Activated naive CD8-positive, alpha-beta T cell treated with anti-CD3 and anti-CD28 coated beads for 36 hours (primary cell): Measurements from ENCODE around the gene TOB2. TPM values are rescaled to one million over a fixed set of nuclear protein-coding genes. Genes with fewer than 3 reads are reported as not detected.
"Not testable (repeated sequence)": the region's sequence is repeated elsewhere in the genome, so short reads cannot be mapped to it uniquely, and the experiment has no call there.

Experiments used
- DNase-seq: peaks from one replicate; pipeline ENCODE4 v3.0.0; 2021
- H3K27ac Mint-ChIP-seq: one replicate; pipeline ENCODE4 v1.8.0; 2022; ENCODE audit warnings: mild to moderate bottlenecking, moderate library complexity, mixed read lengths
- H3K27me3 Mint-ChIP-seq: one replicate; pipeline ENCODE4 v1.8.0; 2022; ENCODE audit warnings: mild to moderate bottlenecking, mixed read lengths
- H3K36me3 Mint-ChIP-seq: one replicate; pipeline ENCODE4 v1.8.0; 2021; ENCODE audit warnings: mild to moderate bottlenecking, mixed read lengths
- H3K4me1 Mint-ChIP-seq: one replicate; pipeline ENCODE4 v1.8.0; 2021; ENCODE audit warnings: mixed read lengths
- H3K4me3 Mint-ChIP-seq: one replicate; pipeline ENCODE4 v1.8.0; 2022; ENCODE audit warnings: mild to moderate bottlenecking, moderate library complexity, mixed read lengths
- H3K9me3 Mint-ChIP-seq: one replicate; pipeline ENCODE4 v1.8.0; 2022; ENCODE audit warnings: mixed read lengths
- total RNA-seq, 2 experiments: library from RNA; stranded (reverse); gene quantifications; one replicate each; pipeline ENCODE4 v1.2.3, GENCODE V29; 2021

TOB2 gene
- total RNA-seq, 2 experiments from 2014 or later = 33.9 to 34.8 TPM

GRCh38 chr22:41417622-41418390 is 28.8 kb downstream of the TOB2 start:
- no peaks in the 10 kb centered on the region for H3K27me3 Mint-ChIP-seq
- H3K4me3 Mint-ChIP-seq = no peak overlapping the region
- DNase-seq = no peak
- H3K4me1 Mint-ChIP-seq = peaks cover 20% of the 10 kb centered on the region
- peaks cover 20% of the 10 kb centered on the region for H3K36me3 Mint-ChIP-seq
- H3K9me3 Mint-ChIP-seq = no peaks in the 10 kb centered on the region
- no peak overlapping the region for H3K27ac Mint-ChIP-seq

DNA sequence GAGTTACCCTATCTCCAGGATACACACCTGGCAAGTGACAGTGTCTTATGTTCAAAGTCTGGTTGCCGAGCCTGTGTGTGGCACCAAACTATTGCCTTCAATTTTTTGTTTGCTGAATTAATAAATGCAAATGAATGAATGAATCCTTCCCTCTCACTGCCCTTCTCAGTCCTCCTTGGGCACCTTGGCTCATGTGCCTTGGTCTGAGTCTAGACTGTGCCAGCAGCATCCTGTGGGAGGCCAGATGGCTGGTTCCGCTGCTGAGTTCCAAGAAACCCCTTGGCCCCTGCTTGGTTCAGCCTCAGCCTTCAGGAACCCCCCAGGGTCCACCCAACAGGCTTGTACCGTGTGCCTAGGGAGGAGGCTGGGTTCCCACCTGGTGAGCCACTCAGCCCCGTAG is 31.0 kb downstream of the TOB2 start:
- H3K36me3 Mint-ChIP-seq = peaks cover 20% of the 10 kb centered on the region
- peaks cover 31% of the 10 kb centered on the region for H3K4me1 Mint-ChIP-seq
- H3K27me3 Mint-ChIP-seq = no peaks in the 10 kb centered on the region
- DNase-seq = no peak
- H3K4me3 Mint-ChIP-seq = peak overlapping the region; percentile 98
- H3K9me3 Mint-ChIP-seq = no peaks in the 10 kb centered on the region
- peak overlapping the region; percentile 78 for H3K27ac Mint-ChIP-seq

DNA sequence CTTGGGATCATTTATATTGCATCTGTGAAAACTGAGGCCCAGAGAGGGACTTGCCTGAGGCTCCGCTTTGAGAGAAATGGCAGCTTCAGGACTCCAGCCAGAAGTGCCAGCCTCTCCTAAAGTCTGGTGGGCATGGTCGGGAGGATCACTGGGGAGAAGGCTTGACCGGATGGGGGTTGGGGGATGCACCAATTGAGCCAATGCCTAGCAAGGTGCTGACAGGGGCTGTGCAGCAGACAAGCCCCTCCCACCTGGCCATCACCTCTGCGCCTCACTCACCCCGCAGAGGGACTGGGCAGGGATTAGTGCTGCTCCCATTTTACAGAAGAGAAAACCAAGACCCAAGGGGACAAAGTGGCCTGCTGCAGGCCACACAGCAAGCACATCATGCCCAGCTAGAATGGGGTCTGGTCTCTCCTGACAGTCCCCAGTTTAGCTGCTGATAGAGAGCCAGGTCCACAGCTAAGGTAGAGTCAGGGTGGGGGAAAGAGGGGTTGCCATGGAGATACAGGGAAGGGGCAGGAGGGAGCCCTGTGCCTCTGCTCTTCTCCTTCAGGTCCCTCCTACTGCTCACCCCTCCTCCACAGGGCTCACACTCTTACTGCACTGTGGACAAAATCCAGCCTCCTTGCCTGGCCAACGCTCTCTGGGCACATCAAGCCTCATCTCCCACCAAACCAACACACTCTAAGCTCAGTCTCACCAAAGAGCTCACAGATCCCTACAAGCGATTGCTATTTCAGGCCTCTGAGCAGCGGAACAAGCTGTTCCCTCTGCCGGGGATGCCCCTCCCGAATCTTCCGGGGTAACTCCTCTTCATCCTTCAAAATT is 35.4 kb downstream of the TOB2 start:
- no peak for DNase-seq
- H3K36me3 Mint-ChIP-seq = peaks cover 20% of the 10 kb centered on the region
- peak overlapping the region; percentile 81 for H3K27ac Mint-ChIP-seq
- H3K9me3 Mint-ChIP-seq = no peaks in the 10 kb centered on the region
- H3K27me3 Mint-ChIP-seq = no peaks in the 10 kb centered on the region
- peaks cover 29% of the 10 kb centered on the region for H3K4me1 Mint-ChIP-seq
- H3K4me3 Mint-ChIP-seq = peak overlapping the region; percentile 40

GRCh38 chr22:41410311-41410751 is 36.3 kb downstream of the TOB2 start:
- Mint-ChIP-seq H3K36me3 (peaks cover 13% of the 10 kb centered on the region), H3K4me1 (peaks cover 28% of the 10 kb centered on the region), H3K27me3 (no peaks in the 10 kb centered on the region), H3K4me3 (no peak overlapping the region), H3K9me3 (no peaks in the 10 kb centered on the region), H3K27ac (peak overlapping the region; percentile 75)
- DNase-seq = no peak

DNA sequence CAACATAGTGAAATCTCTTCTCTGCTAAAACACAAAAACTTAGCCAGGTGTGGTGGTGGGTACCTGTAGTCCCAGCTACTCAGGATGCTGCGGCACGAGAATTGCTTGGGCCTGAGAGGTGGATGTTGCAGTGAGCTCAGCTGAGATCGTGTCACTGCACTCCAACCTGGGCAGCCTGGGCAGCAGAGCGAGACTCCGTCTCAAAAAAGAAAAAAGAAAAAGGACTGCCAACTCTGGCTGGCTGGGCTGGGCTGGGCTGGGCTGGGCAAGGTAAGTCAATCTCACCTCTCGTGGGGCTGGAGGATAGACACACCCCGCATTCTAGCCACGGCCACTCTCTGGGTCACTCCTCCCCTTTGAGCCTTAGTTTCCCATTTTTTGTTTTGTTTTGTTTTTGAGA is 37.9 kb downstream of the TOB2 start:
- H3K4me1 Mint-ChIP-seq = peaks cover 27% of the 10 kb centered on the region
- no peak overlapping the region for H3K27ac Mint-ChIP-seq
- no peaks in the 10 kb centered on the region for H3K9me3 Mint-ChIP-seq
- no peaks in the 10 kb centered on the region for H3K27me3 Mint-ChIP-seq
- DNase-seq = no peak
- H3K36me3 Mint-ChIP-seq = peaks cover 2% of the 10 kb centered on the region
- no peak overlapping the region for H3K4me3 Mint-ChIP-seq

- H3K9me3 Mint-ChIP-seq = no peaks in the 10 kb centered on the region
- no peak overlapping the region for H3K27ac Mint-ChIP-seq
- no peak for DNase-seq
- peaks cover under 1% of the 10 kb centered on the region for H3K36me3 Mint-ChIP-seq
- H3K4me3 Mint-ChIP-seq = no peak overlapping the region
- no peaks in the 10 kb centered on the region for H3K27me3 Mint-ChIP-seq
- peaks cover 26% of the 10 kb centered on the region for H3K4me1 Mint-ChIP-seq
Observed at GRCh38 chr22:41407433-41407832, 39.2 kb downstream of the TOB2 start.

GRCh38 chr22:41406410-41406809 is 40.2 kb downstream of the TOB2 start:
- Mint-ChIP-seq H3K4me1 (peaks cover 20% of the 10 kb centered on the region), H3K4me3 (peak overlapping the region; percentile 15), H3K27ac (peak overlapping the region; percentile 78), H3K9me3 (no peaks in the 10 kb centered on the region), H3K27me3 (no peaks in the 10 kb centered on the region), H3K36me3 (no peaks in the 10 kb centered on the region)
- DNase-seq = no peak

DNA sequence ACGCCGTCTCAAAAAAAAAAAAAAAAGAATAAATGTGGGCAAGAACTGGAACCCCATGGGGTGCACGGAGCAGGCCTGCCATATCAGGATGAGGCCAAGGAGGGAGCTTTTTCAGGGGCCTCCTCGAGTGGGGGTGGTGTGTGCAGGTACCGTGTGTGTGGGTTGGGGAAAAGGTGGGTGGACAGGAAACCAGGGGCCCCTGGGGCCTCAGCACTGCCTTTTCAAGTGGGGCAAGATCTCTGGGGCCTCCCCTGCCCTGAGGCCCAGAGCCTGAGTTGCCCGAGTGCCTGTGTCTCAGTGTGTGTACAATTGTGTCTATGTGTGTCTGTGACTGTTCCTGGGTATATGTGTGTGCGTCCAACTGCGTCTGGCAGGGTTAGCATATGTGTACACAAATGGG is 41.0 kb downstream of the TOB2 start:
- Mint-ChIP-seq H3K4me3 (peak overlapping the region; percentile 47), H3K9me3 (no peaks in the 10 kb centered on the region), H3K27me3 (no peaks in the 10 kb centered on the region), H3K27ac (peak overlapping the region; percentile 77), H3K36me3 (no peaks in the 10 kb centered on the region), H3K4me1 (peaks cover 14% of the 10 kb centered on the region)
- DNase-seq = peak; percentile 49

- Mint-ChIP-seq H3K4me3 (no peak overlapping the region), H3K27me3 (no peaks in the 10 kb centered on the region), H3K27ac (no peak overlapping the region), H3K4me1 (peaks cover 11% of the 10 kb centered on the region), H3K36me3 (no peaks in the 10 kb centered on the region), H3K9me3 (no peaks in the 10 kb centered on the region)
- peak; percentile 85 for DNase-seq
Observed at GRCh38 chr22:41403532-41404318, 42.9 kb downstream of the TOB2 start.

GRCh38 chr22:41402851-41403250 is 43.8 kb downstream of the TOB2 start:
- H3K27me3 Mint-ChIP-seq, H3K4me3 Mint-ChIP-seq, DNase-seq, H3K9me3 Mint-ChIP-seq, H3K36me3 Mint-ChIP-seq, H3K27ac Mint-ChIP-seq: not testable (repeated sequence)
- peaks cover 11% of the 10 kb centered on the region for H3K4me1 Mint-ChIP-seq

- H3K36me3 Mint-ChIP-seq = peaks cover 3% of the 10 kb centered on the region
- H3K27me3 Mint-ChIP-seq = no peaks in the 10 kb centered on the region
- peaks cover 11% of the 10 kb centered on the region for H3K4me1 Mint-ChIP-seq
- no peaks in the 10 kb centered on the region for H3K9me3 Mint-ChIP-seq
- no peak for DNase-seq
- no peak overlapping the region for H3K27ac Mint-ChIP-seq
- H3K4me3 Mint-ChIP-seq = no peak overlapping the region
Observed at GRCh38 chr22:41401781-41402648, 44.6 kb downstream of the TOB2 start.

GRCh38 chr22:41398921-41399320 is 47.7 kb downstream of the TOB2 start:
- Mint-ChIP-seq H3K4me1 (peaks cover 2% of the 10 kb centered on the region), H3K9me3 (no peaks in the 10 kb centered on the region), H3K27me3 (no peaks in the 10 kb centered on the region), H3K4me3 (no peak overlapping the region), H3K27ac (no peak overlapping the region), H3K36me3 (peaks cover 3% of the 10 kb centered on the region)
- no peak for DNase-seq

- Mint-ChIP-seq H3K4me1 (no peaks in the 10 kb centered on the region), H3K4me3 (no peak overlapping the region), H3K9me3 (no peaks in the 10 kb centered on the region), H3K36me3 (peaks cover 3% of the 10 kb centered on the region), H3K27me3 (no peaks in the 10 kb centered on the region), H3K27ac (no peak overlapping the region)
- no peak for DNase-seq
Observed at GRCh38 chr22:41397143-41397811, 49.3 kb downstream of the TOB2 start.
